ENCODE data around the gene SPANXN2.
"Not testable (repeated sequence)": the region's sequence is repeated elsewhere in the genome, so short reads cannot be mapped to it uniquely, and the experiment has no call there.

The SPANXN2 gene

GRCh38 chrX:143720652-143721051, at the start of gene SPANXN2:
TSS of gene SPANXN2 (minus strand) at chrX:143720752. CDS start at chrX:143720668, 84 bp downstream.
- H3K27me3 ChIP-seq (ENCODE audit: low read depth, low read length); H3K36me3 ChIP-seq (ENCODE audit: control insufficient read depth in 1 of 2, insufficient read depth in 2 of 2, low read length in 2 of 2); H3K4me1 ChIP-seq (ENCODE audit: control insufficient read depth in 1 of 2, insufficient read depth in 2 of 2, low read length in 2 of 2); H3K9me3 ChIP-seq (ENCODE audit: control insufficient read depth in 1 of 2, low read length in 2 of 2); H3K4me3 ChIP-seq (ENCODE audit: low read depth in 1 of 2, low read length in 2 of 2); H3K27ac ChIP-seq (ENCODE audit: low read length): not testable (repeated sequence)

GRCh38 chrX:143768976-143769375, 48.4 kb upstream of the SPANXN2 start:
- no peak overlapping the region for H3K27ac ChIP-seq (ENCODE audit: low read length)
- H3K27me3 ChIP-seq (ENCODE audit: low read depth, low read length), result no peaks in the 10 kb centered on the region
- no peaks in the 10 kb centered on the region for H3K9me3 ChIP-seq (ENCODE audit: control insufficient read depth in 1 of 2, low read length in 2 of 2)
- H3K36me3 ChIP-seq (ENCODE audit: control insufficient read depth in 1 of 2, insufficient read depth in 2 of 2, low read length in 2 of 2), result no peaks in the 10 kb centered on the region
- H3K4me1 ChIP-seq (ENCODE audit: control insufficient read depth in 1 of 2, insufficient read depth in 2 of 2, low read length in 2 of 2), result no peaks in the 10 kb centered on the region
- no peak overlapping the region for H3K4me3 ChIP-seq (ENCODE audit: low read depth in 1 of 2, low read length in 2 of 2)

GRCh38 chrX:143767789-143768188, 47.2 kb upstream of the SPANXN2 start:
- not testable (repeated sequence) for H3K27ac ChIP-seq (ENCODE audit: low read length); H3K27me3 ChIP-seq (ENCODE audit: low read depth, low read length); H3K4me3 ChIP-seq (ENCODE audit: low read depth in 1 of 2, low read length in 2 of 2); H3K36me3 ChIP-seq (ENCODE audit: control insufficient read depth in 1 of 2, insufficient read depth in 2 of 2, low read length in 2 of 2); H3K4me1 ChIP-seq (ENCODE audit: control insufficient read depth in 1 of 2, insufficient read depth in 2 of 2, low read length in 2 of 2); H3K9me3 ChIP-seq (ENCODE audit: control insufficient read depth in 1 of 2, low read length in 2 of 2)

GRCh38 chrX:143757887-143758286, 37.3 kb upstream of the SPANXN2 start:
- Histone ChIP-seq H3K27me3 (ENCODE audit: low read depth, low read length) (no peaks in the 10 kb centered on the region), H3K27ac (ENCODE audit: low read length) (no peak overlapping the region), H3K4me3 (ENCODE audit: low read depth in 1 of 2, low read length in 2 of 2) (no peak overlapping the region), H3K9me3 (ENCODE audit: control insufficient read depth in 1 of 2, low read length in 2 of 2) (no peaks in the 10 kb centered on the region), H3K4me1 (ENCODE audit: control insufficient read depth in 1 of 2, insufficient read depth in 2 of 2, low read length in 2 of 2) (no peaks in the 10 kb centered on the region), H3K36me3 (ENCODE audit: control insufficient read depth in 1 of 2, insufficient read depth in 2 of 2, low read length in 2 of 2) (no peaks in the 10 kb centered on the region)

- no peak overlapping the region for H3K4me3 ChIP-seq (ENCODE audit: low read depth in 1 of 2, low read length in 2 of 2)
- no peaks in the 10 kb centered on the region for H3K9me3 ChIP-seq (ENCODE audit: control insufficient read depth in 1 of 2, low read length in 2 of 2)
- no peaks in the 10 kb centered on the region for H3K27me3 ChIP-seq (ENCODE audit: low read depth, low read length)
- no peaks in the 10 kb centered on the region for H3K4me1 ChIP-seq (ENCODE audit: control insufficient read depth in 1 of 2, insufficient read depth in 2 of 2, low read length in 2 of 2)
- H3K27ac ChIP-seq (ENCODE audit: low read length), result no peak overlapping the region
- no peaks in the 10 kb centered on the region for H3K36me3 ChIP-seq (ENCODE audit: control insufficient read depth in 1 of 2, insufficient read depth in 2 of 2, low read length in 2 of 2)
Observed at GRCh38 chrX:143757375-143757774, 36.8 kb upstream of the SPANXN2 start.

- Histone ChIP-seq H3K27me3 (ENCODE audit: low read depth, low read length) (no peaks in the 10 kb centered on the region), H3K4me3 (ENCODE audit: low read depth in 1 of 2, low read length in 2 of 2) (no peak overlapping the region), H3K4me1 (ENCODE audit: control insufficient read depth in 1 of 2, insufficient read depth in 2 of 2, low read length in 2 of 2) (no peaks in the 10 kb centered on the region), H3K36me3 (ENCODE audit: control insufficient read depth in 1 of 2, insufficient read depth in 2 of 2, low read length in 2 of 2) (no peaks in the 10 kb centered on the region), H3K27ac (ENCODE audit: low read length) (no peak overlapping the region), H3K9me3 (ENCODE audit: control insufficient read depth in 1 of 2, low read length in 2 of 2) (no peaks in the 10 kb centered on the region)
Observed at GRCh38 chrX:143754183-143754582, 33.6 kb upstream of the SPANXN2 start.

GRCh38 chrX:143733866-143734265, 13.3 kb upstream of the SPANXN2 start:
- H3K36me3 ChIP-seq (ENCODE audit: control insufficient read depth in 1 of 2, insufficient read depth in 2 of 2, low read length in 2 of 2), result no peaks in the 10 kb centered on the region
- no peak overlapping the region for H3K27ac ChIP-seq (ENCODE audit: low read length)

GRCh38 chrX:143726296-143726695, 5.7 kb upstream of the SPANXN2 start:
- H3K4me1 ChIP-seq (ENCODE audit: control insufficient read depth in 1 of 2, insufficient read depth in 2 of 2, low read length in 2 of 2), result no peaks in the 10 kb centered on the region
- H3K4me3 ChIP-seq (ENCODE audit: low read depth in 1 of 2, low read length in 2 of 2), result no peak overlapping the region
- no peaks in the 10 kb centered on the region for H3K27me3 ChIP-seq (ENCODE audit: low read depth, low read length)
- no peak overlapping the region for H3K27ac ChIP-seq (ENCODE audit: low read length)
- H3K36me3 ChIP-seq (ENCODE audit: control insufficient read depth in 1 of 2, insufficient read depth in 2 of 2, low read length in 2 of 2), result no peaks in the 10 kb centered on the region
- peaks cover 0 to 5% of the 10 kb centered on the region in 2 donors for H3K9me3 ChIP-seq (ENCODE audit: control insufficient read depth in 1 of 2, low read length in 2 of 2)

More at GRCh38 chrX:143733866-143734265, 13.3 kb upstream of the SPANXN2 start:
- Histone ChIP-seq H3K9me3 (ENCODE audit: control insufficient read depth in 1 of 2, low read length in 2 of 2) (no peaks in the 10 kb centered on the region), H3K4me3 (ENCODE audit: low read depth in 1 of 2, low read length in 2 of 2) (no peak overlapping the region), H3K4me1 (ENCODE audit: control insufficient read depth in 1 of 2, insufficient read depth in 2 of 2, low read length in 2 of 2) (no peaks in the 10 kb centered on the region), H3K27me3 (ENCODE audit: low read depth, low read length) (no peaks in the 10 kb centered on the region)

- Histone ChIP-seq H3K27me3 (ENCODE audit: low read depth, low read length) (no peaks in the 10 kb centered on the region), H3K4me3 (ENCODE audit: low read depth in 1 of 2, low read length in 2 of 2) (no peak overlapping the region), H3K9me3 (ENCODE audit: control insufficient read depth in 1 of 2, low read length in 2 of 2) (peaks cover 0 to 5% of the 10 kb centered on the region in 2 donors), H3K27ac (ENCODE audit: low read length) (no peak overlapping the region), H3K4me1 (ENCODE audit: control insufficient read depth in 1 of 2, insufficient read depth in 2 of 2, low read length in 2 of 2) (no peaks in the 10 kb centered on the region), H3K36me3 (ENCODE audit: control insufficient read depth in 1 of 2, insufficient read depth in 2 of 2, low read length in 2 of 2) (no peaks in the 10 kb centered on the region)
Observed at GRCh38 chrX:143701460-143701859, 19.1 kb downstream of the SPANXN2 start.

GRCh38 chrX:143694885-143695284, 25.7 kb downstream of the SPANXN2 start:
- H3K36me3 ChIP-seq (ENCODE audit: control insufficient read depth in 1 of 2, insufficient read depth in 2 of 2, low read length in 2 of 2), result no peaks in the 10 kb centered on the region
- H3K27ac ChIP-seq (ENCODE audit: low read length), result no peak overlapping the region
- H3K9me3 ChIP-seq (ENCODE audit: control insufficient read depth in 1 of 2, low read length in 2 of 2), result no peaks in the 10 kb centered on the region
- no peak overlapping the region for H3K4me3 ChIP-seq (ENCODE audit: low read depth in 1 of 2, low read length in 2 of 2)
- H3K27me3 ChIP-seq (ENCODE audit: low read depth, low read length), result no peaks in the 10 kb centered on the region
- H3K4me1 ChIP-seq (ENCODE audit: control insufficient read depth in 1 of 2, insufficient read depth in 2 of 2, low read length in 2 of 2), result no peaks in the 10 kb centered on the region

GRCh38 chrX:143683486-143683885, 37.1 kb downstream of the SPANXN2 start:
- no peaks in the 10 kb centered on the region for H3K4me1 ChIP-seq (ENCODE audit: control insufficient read depth in 1 of 2, insufficient read depth in 2 of 2, low read length in 2 of 2)
- no peak overlapping the region for H3K4me3 ChIP-seq (ENCODE audit: low read depth in 1 of 2, low read length in 2 of 2)
- H3K9me3 ChIP-seq (ENCODE audit: control insufficient read depth in 1 of 2, low read length in 2 of 2), result no peaks in the 10 kb centered on the region
- H3K36me3 ChIP-seq (ENCODE audit: control insufficient read depth in 1 of 2, insufficient read depth in 2 of 2, low read length in 2 of 2), result no peaks in the 10 kb centered on the region
- no peaks in the 10 kb centered on the region for H3K27me3 ChIP-seq (ENCODE audit: low read depth, low read length)
- H3K27ac ChIP-seq (ENCODE audit: low read length), result no peak overlapping the region

GRCh38 chrX:143674926-143675325, 45.6 kb downstream of the SPANXN2 start:
- Histone ChIP-seq H3K4me3 (ENCODE audit: low read depth in 1 of 2, low read length in 2 of 2) (no peak overlapping the region), H3K27ac (ENCODE audit: low read length) (no peak overlapping the region), H3K36me3 (ENCODE audit: control insufficient read depth in 1 of 2, insufficient read depth in 2 of 2, low read length in 2 of 2) (no peaks in the 10 kb centered on the region), H3K4me1 (ENCODE audit: control insufficient read depth in 1 of 2, insufficient read depth in 2 of 2, low read length in 2 of 2) (no peaks in the 10 kb centered on the region), H3K27me3 (ENCODE audit: low read depth, low read length) (no peaks in the 10 kb centered on the region), H3K9me3 (ENCODE audit: control insufficient read depth in 1 of 2, low read length in 2 of 2) (no peaks in the 10 kb centered on the region)
